Activated T-helper 2 cell treated with anti-CD3 and anti-CD28 coated beads, Interferon-gamma antibody, Interleukin-2, Interleukin-4, amounts not matched to agents 10 μg/mL and 5 μg/mL and 100 μg/mL, durations not matched to agents 14 hours and 24 hours and 36 hours (primary cell): ENCODE data around the gene STAC. TPM values are rescaled to one million over a fixed set of nuclear protein-coding genes. Genes with fewer than 3 reads are reported as not detected.

Source experiments
- DNase-seq: peaks from one replicate; pipeline ENCODE4 v3.0.0; 2021; ENCODE audit warnings: low spot score
- H3K27ac Mint-ChIP-seq: one replicate; pipeline ENCODE4 v1.8.0; 2021; ENCODE audit warnings: mixed read lengths
- H3K27me3 Mint-ChIP-seq: one replicate; pipeline ENCODE4 v1.8.0; 2021; ENCODE audit warnings: low read depth, mixed read lengths
- H3K36me3 Mint-ChIP-seq: one replicate; pipeline ENCODE4 v1.8.0; 2021; ENCODE audit warnings: low read depth, mixed read lengths
- H3K4me1 Mint-ChIP-seq: one replicate; pipeline ENCODE4 v1.8.0; 2021; ENCODE audit warnings: low read depth, mixed read lengths
- H3K4me3 Mint-ChIP-seq: one replicate; pipeline ENCODE4 v1.8.0; 2021; ENCODE audit warnings: low read depth, mild to moderate bottlenecking, moderate library complexity, mixed read lengths
- H3K9me3 Mint-ChIP-seq: one replicate; pipeline ENCODE4 v1.8.0; 2021; ENCODE audit warnings: mixed read lengths
- intact Hi-C: fragments of 100-400 bp; cut with micrococcal nuclease; formaldehyde crosslinking; loops from one replicate; pipeline ENCODE4 v1.15.1; 2023
- total RNA-seq: library from RNA; stranded (reverse); gene quantifications from 2 replicates; pipeline ENCODE4 v1.2.3, GENCODE V29; 2022

STAC gene
- total RNA-seq, 1 donor from 2014 or later, result not detected

GRCh38 chr3:36519682-36520081 lies 139.4 kb downstream of the STAC start:
- H3K27ac Mint-ChIP-seq, result no peak overlapping the region
- DNase-seq, result no peak
- no peak overlapping the region for H3K4me3 Mint-ChIP-seq
- intact Hi-C loops, result no loop called here
- no peaks in the 10 kb centered on the region for H3K9me3 Mint-ChIP-seq
- no peaks in the 10 kb centered on the region for H3K4me1 Mint-ChIP-seq
- no peaks in the 10 kb centered on the region for H3K27me3 Mint-ChIP-seq
- no peaks in the 10 kb centered on the region for H3K36me3 Mint-ChIP-seq

DNA sequence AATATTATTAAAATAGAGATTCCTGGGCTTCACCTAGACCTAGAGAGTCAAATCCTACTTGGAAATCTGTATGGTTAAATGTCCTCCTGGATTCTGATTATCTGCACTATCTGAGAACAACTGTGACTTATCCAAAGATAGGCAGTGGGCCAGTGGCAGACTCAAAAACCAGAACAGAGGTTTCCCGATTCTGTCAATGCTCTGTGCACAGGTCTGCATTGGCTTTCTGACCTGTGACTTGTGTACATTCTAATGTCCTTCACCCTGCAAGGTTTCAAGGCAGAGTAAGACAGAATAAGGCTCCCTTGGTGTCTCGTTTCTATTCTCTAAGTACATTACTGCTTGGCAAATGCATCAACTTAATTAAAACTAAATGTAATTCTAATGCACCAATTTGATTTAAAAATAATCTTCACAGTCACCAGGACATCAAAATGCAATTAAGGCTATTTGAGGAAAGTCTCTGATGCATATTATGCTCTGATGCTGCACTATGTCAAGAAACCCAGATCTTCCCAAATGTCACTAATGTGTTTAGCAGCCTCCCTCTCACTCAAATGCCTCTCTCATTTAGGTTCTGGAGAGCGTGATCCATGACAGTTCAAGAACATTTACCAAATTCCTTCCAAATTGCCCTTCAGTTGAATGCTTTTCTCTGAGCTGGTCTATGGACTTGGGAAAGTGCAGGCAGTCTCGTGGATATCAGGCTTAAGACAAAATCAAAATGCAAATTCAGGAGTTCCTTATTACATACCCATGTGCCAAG lies 140.1 kb downstream of the STAC start:
- intact Hi-C loops, result no loop called here
- no peak overlapping the region for H3K27ac Mint-ChIP-seq
- no peak overlapping the region for H3K4me3 Mint-ChIP-seq
- DNase-seq, result no peak
- H3K27me3 Mint-ChIP-seq, result no peaks in the 10 kb centered on the region
- H3K36me3 Mint-ChIP-seq, result no peaks in the 10 kb centered on the region
- no peaks in the 10 kb centered on the region for H3K4me1 Mint-ChIP-seq
- no peaks in the 10 kb centered on the region for H3K9me3 Mint-ChIP-seq

DNA sequence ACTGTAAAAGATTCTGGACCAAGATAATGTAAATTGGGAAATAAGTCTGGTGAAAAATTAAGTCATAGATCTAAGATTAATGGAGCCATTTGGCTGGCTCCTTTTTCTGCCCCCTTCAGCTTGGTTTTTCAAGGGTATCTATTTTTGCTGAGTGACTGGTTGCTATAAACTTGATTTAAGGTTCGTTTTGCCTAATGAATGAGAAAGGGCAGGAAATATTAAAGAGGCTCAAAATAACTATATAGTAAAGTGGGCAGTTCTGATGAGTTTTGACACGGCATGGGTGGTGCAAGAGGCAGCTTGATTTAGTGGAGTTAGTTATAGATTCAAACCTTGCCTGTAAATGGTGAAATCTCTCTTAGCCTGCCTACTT lies 140.7 kb downstream of the STAC start:
- Mint-ChIP-seq H3K27me3 (no peaks in the 10 kb centered on the region), H3K36me3 (no peaks in the 10 kb centered on the region), H3K9me3 (no peaks in the 10 kb centered on the region), H3K4me3 (no peak overlapping the region), H3K27ac (no peak overlapping the region), H3K4me1 (no peaks in the 10 kb centered on the region)
- DNase-seq, result no peak
- intact Hi-C loops, result no loop called here

GRCh38 chr3:36524560-36524959 lies 144.3 kb downstream of the STAC start:
- H3K36me3 Mint-ChIP-seq, result no peaks in the 10 kb centered on the region
- no peaks in the 10 kb centered on the region for H3K27me3 Mint-ChIP-seq
- DNase-seq, result no peak
- no peaks in the 10 kb centered on the region for H3K4me1 Mint-ChIP-seq
- H3K27ac Mint-ChIP-seq, result no peak overlapping the region
- intact Hi-C loops, result no loop called here
- no peak overlapping the region for H3K4me3 Mint-ChIP-seq
- H3K9me3 Mint-ChIP-seq, result no peaks in the 10 kb centered on the region

DNA sequence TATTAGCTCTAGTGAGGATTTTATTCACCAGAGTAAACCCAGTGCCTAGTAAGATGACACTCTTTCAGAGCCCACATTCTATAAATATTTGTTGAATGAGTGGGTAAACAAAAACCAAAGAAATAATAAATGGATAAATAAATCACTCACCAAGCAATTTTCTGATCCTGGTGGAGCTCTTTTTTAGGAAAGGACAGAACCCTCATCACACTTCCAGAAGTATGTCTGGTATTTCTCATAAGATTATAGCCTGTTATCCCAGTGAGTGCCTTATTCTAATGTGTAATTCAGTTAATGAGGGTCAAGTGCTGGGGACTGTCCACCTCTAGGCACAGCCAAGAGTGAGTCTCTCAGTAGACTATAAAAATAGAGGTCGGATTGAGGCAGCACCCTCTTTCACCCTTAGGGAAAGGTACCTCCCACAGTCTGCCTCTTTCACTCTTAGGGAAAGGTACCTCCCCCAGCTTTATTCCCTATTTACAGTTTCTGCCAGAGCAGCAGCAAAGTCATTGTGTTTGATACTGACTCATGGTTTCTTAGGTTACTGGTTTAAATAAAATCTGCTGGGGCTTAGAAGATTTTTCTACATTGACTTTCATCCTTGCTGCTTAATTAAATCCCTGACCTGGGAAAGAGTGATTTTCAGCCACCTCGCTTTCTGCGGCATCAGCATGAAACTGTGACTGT lies 145.0 kb downstream of the STAC start:
- intact Hi-C loops, result no loop called here
- H3K36me3 Mint-ChIP-seq, result no peaks in the 10 kb centered on the region
- no peaks in the 10 kb centered on the region for H3K27me3 Mint-ChIP-seq
- H3K9me3 Mint-ChIP-seq, result no peaks in the 10 kb centered on the region
- no peak for DNase-seq
- H3K4me1 Mint-ChIP-seq, result no peaks in the 10 kb centered on the region
- no peak overlapping the region for H3K27ac Mint-ChIP-seq
- no peak overlapping the region for H3K4me3 Mint-ChIP-seq

GRCh38 chr3:36538136-36538749 lies 157.9 kb downstream of the STAC start:
- Mint-ChIP-seq H3K4me1 (no peaks in the 10 kb centered on the region), H3K9me3 (no peaks in the 10 kb centered on the region), H3K36me3 (no peaks in the 10 kb centered on the region), H3K27me3 (no peaks in the 10 kb centered on the region), H3K27ac (no peak overlapping the region), H3K4me3 (no peak overlapping the region)
- DNase-seq, result no peak
- intact Hi-C loops, result no loop called here

- H3K27me3 Mint-ChIP-seq, result no peaks in the 10 kb centered on the region
- intact Hi-C loops, result no loop called here
- no peak overlapping the region for H3K27ac Mint-ChIP-seq
- no peak for DNase-seq
- H3K36me3 Mint-ChIP-seq, result no peaks in the 10 kb centered on the region
- H3K9me3 Mint-ChIP-seq, result no peaks in the 10 kb centered on the region
- no peaks in the 10 kb centered on the region for H3K4me1 Mint-ChIP-seq
- no peak overlapping the region for H3K4me3 Mint-ChIP-seq
Measured at GRCh38 chr3:36540888-36541518, 160.7 kb downstream of the STAC start.

GRCh38 chr3:36542186-36542585 lies 161.9 kb downstream of the STAC start:
- intact Hi-C loops, result no loop called here
- DNase-seq, result no peak

GRCh38 chr3:36543276-36543997 lies 163.1 kb downstream of the STAC start:
- DNase-seq, result no peak
- Mint-ChIP-seq H3K27me3 (no peaks in the 10 kb centered on the region), H3K4me3 (no peak overlapping the region), H3K36me3 (no peaks in the 10 kb centered on the region), H3K27ac (no peak overlapping the region), H3K9me3 (no peaks in the 10 kb centered on the region), H3K4me1 (no peaks in the 10 kb centered on the region)
- intact Hi-C loops, result no loop called here

More at GRCh38 chr3:36542186-36542585, 161.9 kb downstream of the STAC start:
- Mint-ChIP-seq H3K4me3 (no peak overlapping the region), H3K27ac (no peak overlapping the region), H3K9me3 (no peaks in the 10 kb centered on the region), H3K36me3 (no peaks in the 10 kb centered on the region), H3K4me1 (no peaks in the 10 kb centered on the region), H3K27me3 (no peaks in the 10 kb centered on the region)

- DNase-seq, result no peak
- H3K27me3 Mint-ChIP-seq, result no peaks in the 10 kb centered on the region
- no peaks in the 10 kb centered on the region for H3K4me1 Mint-ChIP-seq
- intact Hi-C loops, result no loop called here
- no peak overlapping the region for H3K27ac Mint-ChIP-seq
- no peaks in the 10 kb centered on the region for H3K9me3 Mint-ChIP-seq
- no peaks in the 10 kb centered on the region for H3K36me3 Mint-ChIP-seq
- no peak overlapping the region for H3K4me3 Mint-ChIP-seq
Measured at GRCh38 chr3:36546226-36546625, 165.9 kb downstream of the STAC start.

GRCh38 chr3:36548712-36549111 lies 168.4 kb downstream of the STAC start:
- H3K4me1 Mint-ChIP-seq, result no peaks in the 10 kb centered on the region
- no peak overlapping the region for H3K27ac Mint-ChIP-seq
- H3K9me3 Mint-ChIP-seq, result no peaks in the 10 kb centered on the region
- H3K4me3 Mint-ChIP-seq, result no peak overlapping the region
- no peaks in the 10 kb centered on the region for H3K27me3 Mint-ChIP-seq
- intact Hi-C loops, result no loop called here
- H3K36me3 Mint-ChIP-seq, result no peaks in the 10 kb centered on the region
- no peak for DNase-seq

- Mint-ChIP-seq H3K4me3 (no peak overlapping the region), H3K27me3 (no peaks in the 10 kb centered on the region), H3K9me3 (no peaks in the 10 kb centered on the region), H3K4me1 (no peaks in the 10 kb centered on the region), H3K27ac (no peak overlapping the region), H3K36me3 (no peaks in the 10 kb centered on the region)
- DNase-seq, result no peak
- intact Hi-C loops, result no loop called here
Measured at GRCh38 chr3:36557021-36557707, 176.9 kb downstream of the STAC start.
